K562 (cell line): ENCODE results near the gene DGAT2. TPM values are rescaled to one million over a fixed set of nuclear protein-coding genes. Genes with fewer than 3 reads are reported as not detected.

Source experiments
- BMI1 ChIP-seq: fragments of 150-350 bp; IDR thresholded peaks from 2 replicates; pipeline ENCODE4 v1.6.1; 2014; ENCODE audit warnings: low read length
- CBFB ChIP-seq: sonication (generic); formaldehyde crosslinking; IDR thresholded peaks from 2 replicates; pipeline ENCODE4 v1.4.0; 2020; ENCODE audit warnings: mild to moderate bottlenecking, missing genetic modification reagents
- HNRNPK ChIP-seq: fragments of 200-400 bp; formaldehyde crosslinking; IDR thresholded peaks from one replicate; pipeline ENCODE4 v1.6.1; 2018; ENCODE audit warnings: mild to moderate bottlenecking, low read depth, low read length; ENCODE audit not compliant: poor library complexity, severe bottlenecking
- MLX ChIP-seq, 2 experiments: fragments of 450-650 bp in 1 of 2; sonication (generic) in 1 of 2; formaldehyde crosslinking; conservative IDR thresholded peaks; 2 replicates each; pipeline versions ENCODE4 v1.4.0 to v1.8.1; 2020 to 2022; ENCODE audit warnings: mild to moderate bottlenecking in 1 of 2, missing genetic modification reagents in 1 of 2
- RB1 ChIP-seq: fragments of 450-650 bp; IDR thresholded peaks from 2 replicates; pipeline ENCODE4 v1.6.1; 2017; ENCODE audit warnings: low read depth, mild to moderate bottlenecking
- SAFB2 ChIP-seq: fragments of 200-400 bp; formaldehyde crosslinking; IDR thresholded peaks from 2 replicates; pipeline ENCODE4 v1.6.1; 2018; ENCODE audit warnings: borderline replicate concordance, low read length, low read depth, moderate library complexity; ENCODE audit not compliant: severe bottlenecking
- TEAD4 ChIP-seq, 2 experiments: sonication (generic) in 1 of 2; formaldehyde crosslinking in 1 of 2; IDR thresholded peaks; 2 replicates each; pipeline versions ENCODE4 v1.6.1 to v1.8.0; 2012 to 2022; ENCODE audit warnings: borderline replicate concordance in 1 of 2, inconsistent platforms in 1 of 2, low read length in 1 of 2, mild to moderate bottlenecking in 1 of 2, missing genetic modification reagents in 1 of 2
- THRAP3 ChIP-seq: fragments of 450-650 bp; IDR thresholded peaks from 2 replicates; pipeline ENCODE4 v1.6.1; 2016; ENCODE audit warnings: mild to moderate bottlenecking, inconsistent platforms, borderline replicate concordance
- XRCC5 ChIP-seq: fragments of 200-400 bp; formaldehyde crosslinking; IDR thresholded peaks from 2 replicates; pipeline ENCODE4 v1.6.1; 2017; ENCODE audit warnings: low read depth, mild to moderate bottlenecking, low read length
- ZNF3 ChIP-seq: fragments of 250-450 bp; sonication (Bioruptor Pico); IDR thresholded peaks from 2 replicates; pipeline ENCODE4 v1.5.0; 2021; ENCODE audit warnings: mild to moderate bottlenecking, moderate library complexity
- ZNF318 ChIP-seq, 2 experiments: fragments of 450-650 bp; IDR thresholded peaks; 2 replicates each; pipeline ENCODE4 v1.6.1; 2016; ENCODE audit warnings: mild to moderate bottlenecking in 2 of 2, borderline replicate concordance in 1 of 2, low read depth in 1 of 2, moderate library complexity in 1 of 2
- ZNF592 ChIP-seq: fragments of 450-650 bp; IDR thresholded peaks from 2 replicates; pipeline ENCODE4 v1.6.1; 2017; ENCODE audit warnings: antibody characterized with exemption, mild to moderate bottlenecking
- ZNF778 ChIP-seq: fragments of 450-650 bp; formaldehyde crosslinking; IDR thresholded peaks from 2 replicates; pipeline ENCODE4 v1.4.0; 2020; ENCODE audit warnings: mild to moderate bottlenecking, moderate library complexity
- polyA plus RNA-seq, 8 experiments: library from polyadenylated mRNA; depleted of rRNA in 4 of 8; stranded (reverse) in 5 of 8; unstranded in 3 of 8; fragments of >200 nt; fragmentation: Nextera tagmentation in 2 of 8; fragmentation: Illumina TruSeq in 1 of 8; extraction: Ambion mirVana in 2 of 8; extraction: Trizol in 1 of 8; gene quantifications; 2 replicates each; pipeline versions ENCODE4 v1.2.1 to v1.2.3, GENCODE V29; 2011 to 2014; ENCODE audit warnings: inconsistent platforms in 1 of 8, missing spikeins in 1 of 8
- total RNA-seq, 7 experiments: library from RNA; depleted of rRNA in 6 of 7; stranded (reverse); fragments of >200 nt in 6 of 7; fragmentation: Illumina TruSeq in 2 of 7; extraction: Trizol in 2 of 7; gene quantifications; 2 replicates each; pipeline versions ENCODE4 v1.2.1 to v1.2.3, GENCODE V29; 2011 to 2021; ENCODE audit warnings: low replicate concordance in 1 of 7

DGAT2 gene
- total and polyA plus RNA-seq, 9 of the 15 experiments (the other 6 are each of a cell fraction or from before 2014, with no cell fraction given) = 0.68 to 2.8 (median 1.8) TPM

GRCh38 chr11:75768112-75768908 lies at the start of gene DGAT2 (continued):
- TF ChIP-seq CBFB = peak; percentile 42; the same call in 1 of the 2 replicates
- TF ChIP-seq BMI1 = no peak
- TF ChIP-seq SAFB2 = no peak
- TF ChIP-seq ZNF592 = peak; percentile 78
- TF ChIP-seq TEAD4 (IDR thresholded peaks at IDR 0.05; ENCODE audit: low read length) = no peak
- no peak for TF ChIP-seq TEAD4 (CRISPR knock-in tag; IDR thresholded peaks at IDR 0.05; ENCODE audit: borderline replicate concordance)
- TF ChIP-seq MLX (CRISPR knock-in tag; conservative IDR thresholded peaks at IDR 0.05) = no peak
- TF ChIP-seq HNRNPK = no peak
- no peak for TF ChIP-seq ZNF778 (CRISPR knock-in tag)
- TF ChIP-seq THRAP3 = no peak
- peak; percentile 24; the same call in 1 of the 2 replicates for TF ChIP-seq XRCC5
- TF ChIP-seq RB1 = peak; percentile 94
- TF ChIP-seq ZNF3 (CRISPR knock-in tag) = no peak
- no peak for TF ChIP-seq ZNF318 (IDR thresholded peaks at IDR 0.05; ENCODE audit: borderline replicate concordance in 1 of 2, low read depth in 1 of 2)
